GM19468 (cell line): ENCODE data around the gene PODN.

Experiments
- ATAC-seq: cut with Tn5 transposase; IDR thresholded peaks from one replicate; pipeline ENCODE4 v1.9.1; 2021; ENCODE audit warnings: mild to moderate bottlenecking, moderate library complexity, moderate number of reproducible peaks; ENCODE audit not compliant: unreplicated experiment; ENCODE audit errors: extremely low read depth

PODN gene

GRCh38 chr1:53111073-53111556 is 49.1 kb downstream of the PODN start:
- no peak for ATAC-seq

DNA sequence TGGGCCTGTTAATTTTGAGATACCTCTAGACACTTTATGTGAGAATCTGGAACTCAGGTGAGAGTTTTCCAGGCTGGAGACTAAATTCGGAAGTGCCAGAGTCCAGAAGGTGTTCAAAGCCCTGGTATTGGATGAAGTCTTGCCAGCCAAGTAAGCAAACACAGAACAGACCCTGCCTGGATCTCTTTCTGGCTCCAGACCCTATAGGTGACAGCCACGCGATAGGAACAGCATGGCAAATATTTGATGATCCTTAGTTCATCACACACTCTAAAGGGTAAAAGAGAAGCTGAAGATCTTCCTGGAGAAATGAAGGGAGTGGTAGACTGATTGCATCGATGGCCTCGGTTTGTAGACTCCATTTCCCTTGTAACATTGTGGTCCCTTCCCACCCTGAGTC is 49.7 kb downstream of the PODN start:
- ATAC-seq, result no peak

GRCh38 chr1:53112271-53112774 is 50.3 kb downstream of the PODN start:
- ATAC-seq, result no peak

DNA sequence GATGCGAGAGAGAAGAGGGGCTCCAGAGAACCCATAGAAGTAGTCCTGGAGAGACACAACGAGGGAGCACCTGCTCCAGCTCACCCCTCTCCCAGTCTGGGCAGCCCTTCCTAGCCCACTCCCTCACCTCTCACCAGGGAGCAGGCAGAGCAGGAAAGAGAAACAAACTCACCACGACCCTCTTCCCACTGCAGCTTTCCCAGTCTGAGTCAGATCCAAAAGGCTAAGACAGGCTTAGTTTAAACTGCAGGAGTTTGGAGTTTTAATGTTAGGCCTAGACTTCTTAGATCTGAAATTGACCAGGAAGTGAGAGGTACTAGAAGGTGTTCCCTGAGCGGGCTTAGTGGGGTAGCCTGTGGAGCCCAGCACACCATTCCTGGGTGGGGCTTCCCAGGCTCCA is 50.8 kb downstream of the PODN start:
- ATAC-seq, result no peak

- no peak for ATAC-seq
Observed at GRCh38 chr1:53114090-53114489, 52.1 kb downstream of the PODN start.

GRCh38 chr1:53114581-53115400 is 52.8 kb downstream of the PODN start:
- ATAC-seq, result no peak

DNA sequence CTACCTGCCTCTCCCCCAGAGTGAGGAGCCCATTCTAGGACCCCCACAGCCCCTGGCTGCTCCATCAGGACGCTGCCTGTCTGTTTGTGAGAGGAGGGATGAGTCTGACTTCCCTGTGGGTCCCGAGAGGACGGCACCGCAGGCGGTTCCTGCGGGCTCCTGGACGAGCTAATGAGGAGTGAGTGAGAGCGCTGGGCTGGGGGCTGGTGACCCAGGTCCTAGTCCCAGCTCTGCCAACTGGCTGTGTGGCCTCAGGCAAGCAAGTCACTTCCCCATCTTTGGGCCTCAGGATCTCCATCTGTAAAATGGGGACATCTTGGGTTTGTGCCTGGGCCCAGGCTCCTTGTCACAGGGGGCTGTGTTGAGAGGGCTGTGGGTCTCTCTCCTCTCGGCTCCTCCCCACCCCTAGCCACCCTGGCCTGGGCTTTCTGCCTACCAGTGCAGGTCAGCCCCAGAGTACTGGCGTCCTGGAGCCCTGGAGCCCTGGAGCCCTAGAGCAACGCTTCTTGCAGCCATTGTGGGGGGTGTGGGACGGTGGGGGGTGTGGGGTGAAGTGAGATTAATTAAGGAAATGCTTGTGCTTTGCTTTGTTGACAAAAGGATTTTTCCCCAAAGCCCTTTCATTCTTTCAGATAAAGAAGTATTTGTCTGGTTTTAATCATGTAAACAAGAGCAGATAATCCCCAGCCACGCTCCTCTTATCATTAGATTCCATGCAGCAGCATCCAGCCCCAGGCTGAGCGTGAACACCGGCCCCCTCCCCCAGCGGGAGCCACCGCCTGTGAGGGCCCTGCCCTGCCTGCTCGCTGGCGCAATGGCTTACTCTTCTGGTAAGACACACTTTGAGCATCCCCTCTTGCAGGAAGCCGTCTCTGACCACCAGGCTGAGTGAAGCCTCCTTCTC is 53.6 kb downstream of the PODN start:
- no peak for ATAC-seq

DNA sequence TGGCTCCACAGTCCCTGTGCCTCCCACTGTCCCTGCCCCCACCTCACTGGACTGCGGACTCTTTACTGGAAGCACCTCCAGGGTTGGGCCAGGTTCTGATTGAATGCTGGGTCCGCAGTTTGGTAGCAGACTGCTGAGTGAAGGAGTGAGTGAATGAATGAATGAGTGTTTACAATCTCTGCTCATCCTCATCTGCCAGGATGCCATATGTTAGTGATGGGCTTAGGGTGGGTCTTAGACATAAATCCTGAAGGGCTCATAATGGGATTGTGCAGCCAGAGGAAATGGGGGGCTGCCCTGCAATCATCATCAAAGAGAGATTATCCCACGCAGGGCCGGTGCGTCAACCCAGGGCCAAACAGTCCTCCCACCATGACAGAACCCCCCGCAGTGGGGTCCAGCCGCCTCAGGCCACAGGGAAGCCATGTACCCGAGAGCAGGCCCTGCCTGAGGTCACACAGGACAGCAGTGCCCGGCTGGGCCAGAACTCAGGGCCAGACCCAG is 54.3 kb downstream of the PODN start:
- no peak for ATAC-seq

- no peak for ATAC-seq
Observed at GRCh38 chr1:53116933-53117600, 55.1 kb downstream of the PODN start.

DNA sequence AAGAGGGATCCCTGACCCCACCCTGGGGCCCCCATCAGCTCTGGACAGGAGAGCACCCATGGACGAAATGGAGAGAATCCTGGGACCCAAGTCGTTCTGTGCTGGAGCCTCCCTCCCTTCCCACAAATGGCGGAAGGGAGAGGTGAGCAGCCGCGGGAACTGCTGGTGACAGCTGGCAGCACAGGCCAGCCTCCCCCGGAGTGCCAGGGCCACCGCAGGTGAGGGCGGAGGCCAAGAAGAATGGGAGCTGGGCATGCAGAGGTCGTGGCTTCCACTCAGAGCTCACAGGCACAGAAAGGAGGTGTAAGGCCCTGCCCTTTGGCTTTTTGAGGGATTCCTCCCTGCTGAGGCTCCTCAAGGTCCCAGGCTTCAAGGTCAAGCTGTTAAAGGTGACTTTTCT is 55.8 kb downstream of the PODN start:
- no peak for ATAC-seq

- ATAC-seq, result no peak
Observed at GRCh38 chr1:53120659-53121058, 58.6 kb downstream of the PODN start.

GRCh38 chr1:53121319-53122172 is 59.5 kb downstream of the PODN start:
- no peak for ATAC-seq

- ATAC-seq, result no peak
Observed at GRCh38 chr1:53122201-53122885, 60.3 kb downstream of the PODN start.

- no peak for ATAC-seq
Observed at GRCh38 chr1:53122961-53123413, 61.0 kb downstream of the PODN start.

DNA sequence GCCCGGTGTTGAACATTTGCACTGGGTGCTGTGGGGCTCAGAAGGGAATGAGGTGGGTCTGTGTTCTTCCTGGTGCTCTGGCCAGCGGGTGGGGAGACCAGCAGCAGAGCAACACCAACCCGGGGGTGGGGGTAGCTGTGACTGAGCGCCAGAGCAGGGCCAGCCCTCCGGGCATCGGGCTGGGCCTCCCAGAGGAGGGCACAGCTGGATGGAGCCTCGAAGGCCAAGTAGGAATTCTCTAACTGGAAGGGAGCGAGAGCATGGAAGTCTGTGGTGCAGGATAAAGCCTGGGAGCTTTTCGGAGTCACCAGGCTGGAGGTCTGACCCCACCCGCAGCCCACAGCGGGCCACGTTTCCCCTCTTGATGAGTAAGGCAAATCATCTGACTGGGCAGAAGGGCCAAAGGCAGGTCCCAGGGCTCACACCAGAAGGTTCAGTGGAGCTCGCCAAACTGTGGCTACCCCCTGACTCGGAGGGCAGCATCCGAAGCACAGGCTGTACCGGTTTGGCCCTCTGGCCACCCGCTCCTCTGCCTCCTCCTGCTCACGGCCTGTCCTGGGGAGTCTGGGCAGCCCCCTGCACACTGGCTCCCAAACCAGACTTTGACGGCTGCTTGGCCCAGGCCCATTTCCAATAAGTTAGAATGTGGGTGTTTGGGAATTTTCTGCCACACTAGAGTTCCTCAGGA is 61.6 kb downstream of the PODN start:
- ATAC-seq, result no peak

GRCh38 chr1:53125122-53125521 is 63.1 kb downstream of the PODN start:
- ATAC-seq, result no peak

DNA sequence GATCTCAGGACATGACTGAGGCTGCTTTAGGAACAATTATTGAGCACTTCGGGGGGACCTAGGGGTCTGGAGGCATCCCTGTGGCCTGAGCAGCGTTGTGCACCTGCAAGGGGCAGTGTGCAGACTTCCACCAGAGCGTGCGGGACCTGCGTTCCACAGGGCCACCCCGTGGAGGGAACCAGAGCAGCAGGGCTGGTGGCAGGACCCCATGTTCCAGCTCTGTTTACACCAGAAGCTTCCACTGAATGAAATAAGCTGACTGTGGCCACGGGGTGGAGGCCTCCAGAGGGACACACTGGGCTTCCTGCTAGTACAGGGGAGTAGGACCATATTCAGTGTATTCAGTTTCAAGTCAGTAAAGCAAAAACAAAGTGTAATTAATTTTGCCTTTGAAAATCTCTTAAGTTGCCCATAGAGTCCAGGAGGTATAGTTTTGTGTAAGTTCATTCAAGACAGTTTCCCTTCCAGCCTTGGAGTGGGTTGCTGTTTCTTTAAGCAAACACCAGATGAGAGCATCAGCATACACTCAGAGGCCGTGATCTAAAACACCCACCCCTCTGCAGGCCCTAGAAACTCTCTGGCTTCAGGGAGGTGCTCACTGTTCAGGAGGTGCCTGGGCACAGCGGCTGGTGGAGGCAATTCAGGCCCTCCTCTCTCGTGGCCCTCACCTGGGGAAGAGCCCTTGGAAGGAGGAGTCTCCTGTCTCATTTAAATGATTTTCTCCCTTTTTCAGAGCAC is 63.8 kb downstream of the PODN start:
- no peak for ATAC-seq
